Hepatic stellate cell (primary cell): ENCODE data around the gene KLHL40.
A peak's percentile ranks its signal among the peaks of the same experiment; 100 is the strongest.

Experiments used
- DNase-seq: peaks from one replicate; pipeline ENCODE4 v3.0.0; 2011; ENCODE audit warnings: low spot score

Gene KLHL40

GRCh38 chr3:42685363-42685881 is at the start of gene KLHL40:
TSS of gene KLHL40 (plus strand) at chr3:42685537. CDS start at chr3:42685619, 82 bp downstream.
- no peak for DNase-seq

GRCh38 chr3:42637001-42637400 is 48.3 kb upstream of the KLHL40 start:
- no peak for DNase-seq

GRCh38 chr3:42638339-42638842 is 46.9 kb upstream of the KLHL40 start:
- no peak for DNase-seq

- DNase-seq: no peak
Measured at GRCh38 chr3:42639192-42639591, 46.1 kb upstream of the KLHL40 start.

GRCh38 chr3:42640129-42640528 is 45.2 kb upstream of the KLHL40 start:
- no peak for DNase-seq

GRCh38 chr3:42640771-42641370 is 44.5 kb upstream of the KLHL40 start:
- no peak for DNase-seq

GRCh38 chr3:42647821-42648459 is 37.4 kb upstream of the KLHL40 start:
- DNase-seq: no peak

- DNase-seq: no peak
Measured at GRCh38 chr3:42649006-42649405, 36.3 kb upstream of the KLHL40 start.

GRCh38 chr3:42649783-42650182 is 35.6 kb upstream of the KLHL40 start:
- no peak for DNase-seq

GRCh38 chr3:42651248-42652091 is 33.9 kb upstream of the KLHL40 start:
- peak; percentile 78 for DNase-seq

GRCh38 chr3:42652251-42652610 is 33.1 kb upstream of the KLHL40 start:
- no peak for DNase-seq

- DNase-seq: peak; percentile 84
Measured at GRCh38 chr3:42652611-42653302, 32.6 kb upstream of the KLHL40 start.

GRCh38 chr3:42653303-42653559 is 32.1 kb upstream of the KLHL40 start:
- DNase-seq: no peak

GRCh38 chr3:42653560-42654330 is 31.6 kb upstream of the KLHL40 start, which contains the start of gene ZBTB47:
TSS of gene ZBTB47 (plus strand) at chr3:42653697. CDS start at chr3:42658356, 4,659 bp downstream.
- peak; percentile 62 for DNase-seq

GRCh38 chr3:42654331-42655201 is 30.8 kb upstream of the KLHL40 start:
- DNase-seq: peak; percentile 76

- DNase-seq: no peak
Measured at GRCh38 chr3:42655331-42655888, 29.9 kb upstream of the KLHL40 start.

- DNase-seq: peak; percentile 68
Measured at GRCh38 chr3:42655980-42656679, 29.2 kb upstream of the KLHL40 start.

GRCh38 chr3:42656680-42657610 is 28.4 kb upstream of the KLHL40 start:
- DNase-seq: no peak
